Subcutaneous adipose tissue (tissue), 4 donors: ENCODE data around the gene GPR137B. TPM values are rescaled to one million over a fixed set of nuclear protein-coding genes. Genes with fewer than 3 reads are reported as not detected.

Experiments used
- total RNA-seq, 4 donors: library from RNA; depleted of rRNA; stranded (reverse); fragments of >200 nt; gene quantifications; one replicate each; pipeline ENCODE4 v1.1.0, GENCODE V29; 2016
- TF ChIP-seq, protein P1 (sequence below): fragments of 450-650 bp; IDR thresholded peaks from one replicate; pipeline ENCODE4 v1.5.1; 2016; ENCODE audit warnings: low read depth, mild to moderate bottlenecking, control low read depth, antibody characterized with exemption, moderate library complexity

GPR137B gene
- total RNA-seq, 4 donors from 2014 or later: 6.6 to 68.7 (median 24.6) TPM

DNA sequence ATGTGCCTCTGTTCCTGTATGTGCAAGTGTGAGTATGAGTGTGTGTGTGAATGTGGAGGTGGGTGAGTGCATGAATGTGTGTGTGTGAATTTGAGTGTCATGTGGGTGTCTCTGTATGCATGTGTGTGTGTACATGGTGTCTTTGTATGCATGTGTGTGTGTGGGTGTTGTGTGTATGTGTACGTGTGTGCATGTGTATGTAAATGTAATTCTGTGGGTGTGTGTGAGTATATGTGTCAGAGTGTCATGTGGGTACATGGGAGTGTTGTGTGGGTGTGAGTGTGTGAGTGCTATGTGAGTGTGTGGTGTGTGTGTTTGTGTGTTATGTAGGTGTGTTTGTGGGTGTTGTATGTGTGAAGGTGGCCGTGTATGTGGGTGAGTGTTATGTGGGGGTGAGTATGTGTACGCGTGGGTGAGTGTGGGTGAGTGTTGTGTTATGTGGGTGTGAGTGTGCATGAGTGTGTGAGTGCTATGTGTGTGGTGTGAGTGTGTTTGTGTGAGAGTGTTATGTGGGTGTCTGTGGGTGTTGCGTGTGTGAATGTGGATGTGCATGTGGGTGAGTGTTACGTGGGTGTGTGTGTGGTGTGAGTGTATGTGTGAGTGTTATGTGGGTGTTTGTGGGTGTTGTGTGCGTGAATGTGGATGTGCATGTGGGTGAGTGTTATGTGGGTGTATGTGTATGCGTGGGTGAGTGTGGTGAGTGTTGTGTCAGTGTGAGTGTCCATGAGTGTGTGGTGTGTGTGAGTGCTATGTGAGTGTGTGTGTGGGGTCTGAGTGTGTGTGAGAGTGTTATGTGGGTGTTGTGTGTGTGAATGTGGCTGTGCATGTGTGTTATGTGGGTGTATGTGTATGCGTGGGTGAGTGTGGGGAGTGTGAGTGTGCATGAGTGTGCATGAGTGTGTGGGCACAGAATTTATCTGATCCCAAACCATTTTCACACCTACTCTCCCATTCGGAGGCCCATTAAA, 40.8 kb upstream of the GPR137B start:
- TF ChIP-seq, protein P1, sequence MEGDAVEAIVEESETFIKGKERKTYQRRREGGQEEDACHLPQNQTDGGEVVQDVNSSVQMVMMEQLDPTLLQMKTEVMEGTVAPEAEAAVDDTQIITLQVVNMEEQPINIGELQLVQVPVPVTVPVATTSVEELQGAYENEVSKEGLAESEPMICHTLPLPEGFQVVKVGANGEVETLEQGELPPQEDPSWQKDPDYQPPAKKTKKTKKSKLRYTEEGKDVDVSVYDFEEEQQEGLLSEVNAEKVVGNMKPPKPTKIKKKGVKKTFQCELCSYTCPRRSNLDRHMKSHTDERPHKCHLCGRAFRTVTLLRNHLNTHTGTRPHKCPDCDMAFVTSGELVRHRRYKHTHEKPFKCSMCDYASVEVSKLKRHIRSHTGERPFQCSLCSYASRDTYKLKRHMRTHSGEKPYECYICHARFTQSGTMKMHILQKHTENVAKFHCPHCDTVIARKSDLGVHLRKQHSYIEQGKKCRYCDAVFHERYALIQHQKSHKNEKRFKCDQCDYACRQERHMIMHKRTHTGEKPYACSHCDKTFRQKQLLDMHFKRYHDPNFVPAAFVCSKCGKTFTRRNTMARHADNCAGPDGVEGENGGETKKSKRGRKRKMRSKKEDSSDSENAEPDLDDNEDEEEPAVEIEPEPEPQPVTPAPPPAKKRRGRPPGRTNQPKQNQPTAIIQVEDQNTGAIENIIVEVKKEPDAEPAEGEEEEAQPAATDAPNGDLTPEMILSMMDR: no peak

DNA sequence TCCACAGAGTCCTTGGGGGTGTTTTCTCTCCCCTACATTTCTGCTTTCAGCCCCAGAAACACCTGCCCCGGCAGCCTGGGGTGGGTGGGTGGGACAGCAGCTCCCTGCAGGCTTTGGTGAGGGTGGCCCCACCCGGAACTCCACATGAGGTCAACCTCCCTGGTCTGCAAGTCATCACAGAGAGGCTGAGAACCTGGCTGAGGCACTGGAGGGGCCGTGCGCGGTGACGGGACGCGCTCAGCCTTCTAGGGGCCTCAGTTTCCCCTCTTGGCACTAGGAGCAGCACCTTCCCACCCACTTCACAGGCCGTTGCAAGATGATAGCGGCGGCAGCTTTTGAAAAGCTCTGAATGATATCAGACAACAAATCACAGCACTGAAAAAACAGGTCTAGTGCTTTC, 39.7 kb upstream of the GPR137B start:
- TF ChIP-seq, protein P1: no peak

DNA sequence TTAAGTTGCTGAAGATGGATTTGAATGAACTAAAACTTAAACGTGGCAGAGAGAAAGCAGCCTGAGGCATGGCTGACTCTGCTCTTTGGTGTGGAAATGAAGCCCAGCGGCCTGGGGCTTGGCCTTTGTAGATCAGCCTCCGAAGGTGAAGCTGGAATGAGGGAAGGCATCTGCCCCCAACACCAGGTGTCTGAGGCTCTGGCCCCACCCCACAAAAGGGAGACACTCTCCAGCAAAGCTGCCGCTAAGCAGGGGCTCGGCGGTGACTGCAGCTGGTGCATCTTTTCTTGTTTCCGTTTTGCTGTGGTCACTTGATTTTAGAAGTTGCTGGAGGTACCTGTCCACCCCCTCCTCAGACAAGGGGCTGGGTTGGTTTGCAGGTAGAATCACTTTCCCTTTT, 39.3 kb upstream of the GPR137B start:
- TF ChIP-seq, protein P1: no peak

DNA sequence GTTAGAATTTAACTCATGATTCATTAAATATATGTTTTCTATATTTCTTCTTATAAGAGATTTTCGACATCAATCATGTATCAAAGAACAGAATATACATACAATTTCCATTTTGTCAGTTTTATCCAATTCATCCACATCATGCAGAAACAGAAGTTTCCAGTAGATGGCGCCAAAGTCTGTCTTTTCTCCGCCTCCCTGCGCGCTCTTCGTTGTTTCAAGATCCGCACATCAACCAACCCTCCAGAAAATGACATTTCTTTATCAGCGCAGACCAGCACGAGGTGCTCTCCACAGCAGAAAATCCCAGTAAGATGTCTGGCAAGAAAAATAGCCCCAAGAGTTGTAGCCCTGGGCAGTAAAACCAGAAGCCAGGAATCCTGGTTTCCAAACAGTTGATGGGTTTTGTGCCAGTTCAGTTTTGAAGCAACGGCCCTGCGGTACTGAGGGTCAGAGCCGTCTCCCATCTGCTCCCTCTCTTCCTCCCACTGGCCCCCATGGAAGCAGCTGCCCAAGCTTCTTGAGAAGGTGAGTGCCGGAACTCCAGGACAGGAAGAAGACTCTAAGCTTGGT, 38.6 kb upstream of the GPR137B start:
- TF ChIP-seq, protein P1: no peak

DNA sequence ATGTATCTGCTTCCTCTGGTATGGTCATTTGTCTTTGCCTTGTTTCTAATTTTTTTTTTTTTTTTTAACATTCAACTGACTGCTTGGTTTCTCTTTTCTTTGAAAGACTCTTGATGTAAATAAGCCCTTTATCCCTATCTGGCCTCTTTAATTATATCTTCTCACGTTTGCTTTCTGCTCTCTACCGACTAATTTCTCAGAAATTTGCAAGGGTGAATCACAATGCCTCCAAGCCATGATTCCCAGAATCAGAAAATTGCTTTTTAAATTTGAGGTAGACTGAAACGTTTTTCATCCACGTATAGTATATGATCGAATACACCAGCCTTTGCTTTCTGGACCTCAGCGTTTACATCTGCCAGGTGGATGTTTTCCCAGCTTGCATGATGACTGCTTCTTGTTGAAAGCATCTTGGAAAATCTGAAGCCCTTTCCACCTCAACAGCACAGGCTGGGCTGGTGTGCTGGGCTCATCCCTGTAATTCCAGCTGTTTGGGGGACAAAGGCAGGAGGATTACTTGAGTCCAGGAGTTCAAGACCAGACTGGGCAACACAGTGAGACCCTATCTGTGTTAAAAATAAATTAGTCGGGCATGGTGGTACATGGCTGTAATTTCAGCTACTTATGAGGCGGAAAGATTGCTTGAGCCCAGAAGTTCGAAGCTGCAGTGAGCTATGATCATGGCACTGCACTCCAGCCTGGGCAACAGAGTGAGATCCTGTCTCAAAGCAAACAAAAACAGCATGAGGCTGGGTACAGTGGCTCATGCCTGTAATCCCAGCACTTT, 35.0 kb upstream of the GPR137B start:
- TF ChIP-seq, protein P1: no peak

DNA sequence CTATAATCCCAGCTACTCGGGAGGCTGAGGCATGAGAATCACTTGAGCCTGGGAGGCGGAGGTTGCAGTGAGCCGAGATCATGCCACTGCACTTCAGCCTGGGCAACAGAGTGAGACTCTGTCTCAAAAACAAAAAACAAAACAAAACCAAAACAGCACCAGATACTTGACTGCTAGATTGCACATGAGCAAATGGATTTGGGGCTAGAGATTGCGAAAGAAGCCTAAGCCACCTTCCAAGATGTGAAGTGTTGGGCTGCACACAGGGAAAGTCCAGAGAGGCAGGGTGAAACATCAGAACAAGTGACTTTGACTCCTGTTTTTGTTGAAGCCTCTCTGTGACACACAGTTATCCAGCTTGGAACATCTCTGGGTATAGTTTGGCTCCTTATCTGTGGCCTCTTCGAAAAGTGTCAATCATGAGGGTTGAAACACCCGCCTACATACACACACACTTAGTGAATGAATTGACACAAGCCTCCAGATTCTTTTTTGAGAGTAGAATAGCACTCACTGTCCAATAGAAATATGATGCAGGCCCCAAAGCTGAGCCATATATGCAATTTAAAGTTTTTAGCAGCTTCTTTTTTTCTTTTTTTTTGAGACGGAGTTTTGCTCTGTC, 34.2 kb upstream of the GPR137B start:
- TF ChIP-seq, protein P1: no peak
